GM19193 (cell line): Measurements from ENCODE around the gene SLC13A2.

ENCODE experiments used
- POLR2A ChIP-seq: IDR thresholded peaks from 4 replicates; pipeline ENCODE4 v1.6.1; 2011; ENCODE audit not compliant: insufficient read depth, insufficient read length; ENCODE audit errors: extremely low read depth

The SLC13A2 gene

DNA sequence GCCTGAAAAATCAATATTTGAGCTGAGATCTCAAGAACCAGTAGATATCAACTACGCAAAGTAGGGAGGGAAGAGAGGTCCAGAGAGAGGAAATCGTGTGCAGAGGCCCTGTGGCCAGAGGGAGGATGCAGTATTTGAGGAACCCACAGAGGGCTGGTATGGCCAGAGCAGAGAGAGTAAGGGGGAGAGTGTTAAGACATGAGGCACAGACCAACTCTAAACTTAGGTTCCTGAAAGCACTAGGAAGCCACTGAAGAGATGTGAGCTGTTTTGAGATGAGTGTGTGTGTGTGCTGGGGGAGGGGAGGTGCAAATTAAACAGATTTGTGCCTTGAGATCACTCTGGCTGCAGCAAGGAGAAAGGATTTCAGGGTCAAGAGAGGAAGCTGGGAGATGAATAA lies 10.9 kb downstream of the SLC13A2 start:
- TF ChIP-seq POLR2A = no peak

DNA sequence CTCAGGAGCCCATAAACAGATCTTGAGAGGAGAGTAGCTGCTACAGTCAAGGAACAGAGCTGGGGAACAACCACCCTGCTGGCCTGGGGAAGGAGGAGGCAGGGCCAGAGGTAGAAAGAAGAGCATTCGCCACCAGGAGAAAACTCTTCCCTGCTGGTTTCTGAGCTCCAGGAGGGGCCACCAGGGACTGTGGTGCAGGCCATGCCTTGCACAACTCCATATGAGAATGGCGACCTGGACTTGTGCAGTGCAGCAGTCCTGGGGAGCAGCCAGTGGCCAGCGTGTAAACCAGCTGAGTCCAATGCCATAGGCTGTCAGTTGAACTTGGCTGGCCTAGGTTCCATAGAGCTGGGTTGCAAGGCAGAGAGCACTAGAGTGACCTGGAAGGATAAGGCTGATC lies 11.6 kb downstream of the SLC13A2 start:
- TF ChIP-seq POLR2A = no peak

- TF ChIP-seq POLR2A = no peak
These were observed 14.6 kb downstream of the SLC13A2 start for GRCh38 chr17:28487881-28488532.

DNA sequence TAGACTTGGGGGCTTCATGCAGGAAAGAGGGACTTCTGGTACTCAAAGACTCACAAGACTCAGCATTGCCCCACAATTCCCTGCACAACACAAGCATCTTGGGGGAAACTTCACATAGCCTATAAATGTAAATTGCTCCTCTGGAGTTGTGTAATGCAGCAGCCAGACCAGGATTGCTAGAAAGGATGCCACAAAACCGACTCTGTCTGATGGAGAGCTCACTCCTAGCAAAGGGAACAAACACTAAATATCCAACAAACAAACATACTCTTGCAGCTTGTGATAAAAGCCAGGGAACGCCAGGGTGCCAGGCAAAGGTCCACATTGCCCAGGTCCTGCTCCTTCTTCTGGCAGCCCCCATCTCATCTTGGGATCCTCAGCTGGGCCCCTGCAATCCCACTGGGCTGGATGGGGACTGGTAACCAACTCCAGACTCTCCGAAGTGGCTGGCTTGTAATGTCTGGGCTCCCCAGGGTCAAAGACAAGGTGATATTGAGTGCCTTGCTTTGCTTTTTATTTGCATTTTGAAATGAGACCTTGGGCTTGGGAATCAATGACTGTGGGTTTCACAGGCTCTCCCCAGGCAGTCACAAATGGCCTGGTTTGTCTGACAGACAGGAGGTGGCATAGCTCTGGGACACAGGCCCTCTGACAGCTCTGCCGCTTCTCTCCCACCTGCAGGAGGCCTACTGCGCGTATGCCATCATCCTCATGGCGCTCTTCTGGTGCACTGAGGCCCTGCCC lies 15.3 kb downstream of the SLC13A2 start:
- no peak for TF ChIP-seq POLR2A

- no peak for TF ChIP-seq POLR2A
These were observed 17.8 kb downstream of the SLC13A2 start for GRCh38 chr17:28491286-28491685.

DNA sequence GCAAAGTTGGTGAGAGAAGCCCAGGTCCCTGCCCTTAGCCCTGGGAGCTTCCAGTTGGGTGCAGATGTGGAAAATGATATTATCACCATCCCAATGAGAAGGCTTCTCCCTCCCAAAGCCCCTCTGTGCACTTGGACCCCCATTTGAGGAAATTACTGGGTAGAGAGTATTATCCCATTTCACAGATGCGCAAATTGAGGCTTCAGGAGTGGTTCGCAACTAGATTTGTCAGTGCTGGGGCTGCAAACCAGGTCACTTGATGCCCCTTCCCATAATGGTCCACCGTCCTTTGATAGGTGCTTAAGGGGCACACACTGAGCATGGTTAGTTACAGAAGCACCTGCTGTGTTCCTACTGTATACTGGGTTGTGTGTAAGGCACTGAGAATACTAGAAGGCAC lies 18.4 kb downstream of the SLC13A2 start:
- TF ChIP-seq POLR2A = no peak

DNA sequence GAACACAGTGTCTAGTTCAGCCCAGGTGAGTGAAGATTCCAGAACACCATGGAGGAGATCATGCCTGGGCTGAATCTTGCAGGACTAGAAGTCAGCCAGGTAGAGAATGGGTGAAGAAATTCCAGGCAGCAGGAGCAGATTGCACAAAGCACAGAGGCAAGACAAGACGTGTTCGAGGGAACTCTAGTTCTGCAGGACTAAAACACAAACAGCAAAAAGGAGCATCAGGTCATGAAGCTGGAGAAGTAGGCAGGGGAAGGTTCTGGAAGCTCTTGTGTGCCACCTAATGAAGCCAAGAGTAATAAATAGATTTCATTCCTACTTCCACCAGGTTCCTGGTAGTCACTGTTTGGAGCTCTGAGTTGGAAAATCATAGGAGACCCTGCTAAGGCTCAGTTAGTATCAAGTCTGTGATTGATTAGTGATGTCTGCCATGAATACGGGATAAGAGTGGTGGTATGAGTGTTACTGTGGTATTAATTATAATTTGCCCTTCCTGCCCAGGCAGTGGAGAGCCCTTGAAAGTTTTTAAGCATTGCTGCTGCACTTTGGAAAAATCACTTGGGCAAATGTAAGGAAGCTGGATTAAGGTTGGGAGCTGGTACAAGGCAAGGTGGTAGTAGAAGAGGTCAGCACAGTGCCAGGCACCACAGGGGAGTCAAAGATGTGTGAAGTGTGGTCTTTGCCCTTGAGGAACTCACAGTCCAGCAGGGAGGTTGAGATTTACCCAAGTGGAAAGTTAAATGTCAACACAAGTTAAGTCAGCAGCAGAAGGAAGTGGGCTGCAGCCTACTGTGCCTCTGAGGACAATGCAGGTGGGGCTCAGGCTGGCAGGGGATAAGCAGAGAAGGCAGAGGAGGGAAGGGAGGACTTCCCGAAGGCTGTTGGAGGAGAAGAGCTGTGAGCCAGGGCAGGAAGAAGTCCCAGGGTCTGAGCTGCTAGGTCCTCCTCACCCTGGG lies 19.2 kb downstream of the SLC13A2 start:
- no peak for TF ChIP-seq POLR2A

DNA sequence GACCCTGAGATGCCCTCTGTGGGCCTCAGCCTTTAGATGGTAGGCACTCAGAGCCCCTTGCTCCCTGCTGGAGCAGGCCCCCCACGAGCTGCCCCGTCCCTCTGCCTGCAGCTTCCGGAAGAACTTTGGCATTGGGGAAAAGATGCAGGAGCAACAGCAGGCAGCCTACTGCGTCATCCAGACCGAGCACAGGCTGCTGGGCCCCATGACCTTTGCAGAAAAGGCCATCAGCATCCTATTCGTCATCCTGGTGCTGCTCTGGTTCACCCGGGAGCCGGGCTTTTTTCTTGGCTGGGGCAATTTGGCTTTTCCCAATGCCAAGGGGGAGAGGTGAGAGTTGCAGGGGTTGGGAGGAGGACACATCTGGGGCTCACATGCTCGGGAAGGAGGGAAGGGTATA lies 20.0 kb downstream of the SLC13A2 start:
- no peak for TF ChIP-seq POLR2A

- TF ChIP-seq POLR2A = no peak
These were observed 21.2 kb downstream of the SLC13A2 start for GRCh38 chr17:28494445-28495188.

DNA sequence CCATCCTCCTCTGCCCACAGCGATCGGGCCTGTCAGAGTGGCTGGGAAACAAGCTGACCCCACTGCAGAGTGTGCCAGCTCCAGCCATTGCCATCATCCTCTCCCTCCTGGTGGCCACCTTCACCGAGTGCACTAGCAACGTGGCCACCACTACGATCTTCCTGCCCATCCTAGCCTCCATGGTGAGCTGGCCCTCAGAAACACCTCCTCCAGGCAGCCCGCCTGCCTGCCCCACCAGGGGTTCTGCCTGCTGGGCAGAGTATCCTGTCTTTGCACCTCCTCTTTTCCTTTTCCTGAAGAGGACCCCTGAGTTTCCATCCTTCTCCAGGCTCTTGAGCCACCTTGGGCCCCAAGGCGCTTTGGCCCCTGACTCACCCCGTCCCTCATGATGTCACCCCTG lies 22.2 kb downstream of the SLC13A2 start:
- no peak for TF ChIP-seq POLR2A

DNA sequence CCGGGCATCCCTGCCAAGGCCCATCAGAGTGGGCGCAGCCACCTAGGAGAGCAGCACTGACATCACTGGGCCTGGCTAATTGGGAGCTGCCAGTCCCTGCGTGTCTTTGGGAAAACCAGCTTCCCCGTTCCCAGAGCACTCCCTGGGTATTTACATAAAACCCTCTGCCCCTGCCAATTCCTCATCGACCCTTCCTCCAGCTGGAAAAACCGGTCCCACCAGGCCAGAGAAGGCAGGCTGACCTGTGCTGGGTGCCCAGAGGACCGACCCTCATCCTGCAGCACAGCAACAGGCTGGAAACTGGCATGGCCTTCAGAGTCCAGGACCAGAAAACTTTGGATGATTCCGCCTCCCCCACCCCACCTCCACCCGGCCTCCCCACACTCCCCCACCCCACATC lies 24.5 kb downstream of the SLC13A2 start:
- TF ChIP-seq POLR2A = no peak

DNA sequence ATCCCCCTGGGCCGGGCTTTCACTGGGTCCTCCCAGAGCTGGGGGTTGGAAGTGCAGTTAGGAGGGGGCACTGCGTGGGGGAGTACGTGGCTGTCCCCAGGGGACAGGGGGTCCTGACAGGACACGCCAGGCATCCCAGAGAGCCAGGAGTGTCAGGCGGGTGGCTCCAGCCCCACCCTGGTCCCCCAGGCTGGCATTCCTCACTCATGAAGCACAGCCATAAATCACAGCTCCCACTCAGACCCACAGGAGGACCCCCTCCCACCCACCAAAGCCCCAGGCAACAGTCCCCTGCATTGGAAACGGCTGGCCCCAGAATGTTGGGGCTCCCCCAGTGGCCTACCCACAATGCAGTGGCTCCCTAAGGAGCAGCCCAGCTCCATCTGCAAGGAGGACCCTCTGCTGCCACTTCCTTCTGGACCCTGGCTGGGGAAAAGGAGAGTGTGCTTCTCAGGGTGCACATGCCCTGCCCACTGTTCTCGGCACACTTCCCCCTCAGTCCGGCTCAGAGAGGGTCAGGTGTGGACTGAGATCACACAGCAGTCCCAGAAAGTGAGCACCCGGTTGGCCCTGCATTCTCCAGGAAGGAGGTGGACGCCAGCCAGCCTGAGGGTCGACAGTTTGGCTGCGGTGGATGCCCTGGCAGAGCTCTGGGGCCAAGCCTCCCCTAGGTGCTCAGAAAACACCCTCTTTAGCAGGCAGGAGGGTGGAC lies 25.4 kb downstream of the SLC13A2 start:
- TF ChIP-seq POLR2A = no peak

- no peak for TF ChIP-seq POLR2A
These were observed 25.9 kb downstream of the SLC13A2 start for GRCh38 chr17:28499364-28499664.

DNA sequence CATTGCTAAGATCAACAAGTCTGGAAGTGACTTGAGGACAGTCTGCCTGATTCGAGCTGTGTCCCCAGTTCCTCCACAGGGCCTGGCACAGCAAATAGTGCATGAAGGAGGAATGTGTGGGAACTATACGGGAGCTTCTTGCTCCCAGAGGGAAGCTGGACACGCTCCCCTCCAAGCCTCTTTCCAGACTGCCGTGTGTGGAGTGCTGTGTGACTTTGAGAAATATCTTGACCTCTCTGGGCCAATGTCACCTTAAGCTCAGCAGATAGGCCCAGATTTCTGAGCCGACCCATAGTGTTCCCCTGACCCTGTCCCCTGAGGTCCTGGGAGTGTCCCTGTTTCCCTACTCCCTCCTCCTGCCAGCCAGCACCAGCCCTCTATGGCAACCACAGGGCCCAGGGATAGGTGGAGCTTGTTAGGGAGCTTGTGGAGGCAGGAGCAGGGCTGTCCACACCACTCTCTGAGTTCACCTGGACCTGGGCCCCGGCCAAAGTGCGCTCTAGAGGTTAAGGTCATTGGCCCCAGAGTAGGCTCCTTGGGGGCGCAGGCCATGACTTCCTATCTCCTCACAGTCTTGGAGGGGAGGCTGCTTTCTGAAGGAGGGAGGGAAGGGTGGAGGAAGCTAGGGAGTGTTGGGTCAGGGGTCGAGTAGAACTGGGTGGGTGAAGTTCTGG lies 26.4 kb downstream of the SLC13A2 start:
- TF ChIP-seq POLR2A = no peak
